ENCODE data around the gene RRP15.
"Not testable (repeated sequence)": the region's sequence is repeated elsewhere in the genome, so short reads cannot be mapped to it uniquely, and the experiment has no call there.

Gene RRP15

GRCh38 chr1:218297461-218297860, 12.4 kb downstream of the RRP15 start:
- DNase-seq (ENCODE audit: low spot score): no peak

- DNase-seq (ENCODE audit: low spot score): no peak
These were observed 12.8 kb downstream of the RRP15 start for GRCh38 chr1:218297867-218298266.

GRCh38 chr1:218298398-218298797, 13.3 kb downstream of the RRP15 start:
- DNase-seq (ENCODE audit: low spot score): no peak

- no peak for DNase-seq (ENCODE audit: low spot score)
These were observed 14.3 kb downstream of the RRP15 start for GRCh38 chr1:218299416-218299815.

- DNase-seq (ENCODE audit: low spot score): no peak
These were observed 16.1 kb downstream of the RRP15 start for GRCh38 chr1:218301217-218301616.

GRCh38 chr1:218302155-218302554, 17.1 kb downstream of the RRP15 start:
- DNase-seq (ENCODE audit: low spot score): no peak

GRCh38 chr1:218303176-218303879, 18.2 kb downstream of the RRP15 start:
- DNase-seq (ENCODE audit: low spot score): no peak

GRCh38 chr1:218304281-218305039, 19.4 kb downstream of the RRP15 start:
- DNase-seq (ENCODE audit: low spot score): no peak

DNA sequence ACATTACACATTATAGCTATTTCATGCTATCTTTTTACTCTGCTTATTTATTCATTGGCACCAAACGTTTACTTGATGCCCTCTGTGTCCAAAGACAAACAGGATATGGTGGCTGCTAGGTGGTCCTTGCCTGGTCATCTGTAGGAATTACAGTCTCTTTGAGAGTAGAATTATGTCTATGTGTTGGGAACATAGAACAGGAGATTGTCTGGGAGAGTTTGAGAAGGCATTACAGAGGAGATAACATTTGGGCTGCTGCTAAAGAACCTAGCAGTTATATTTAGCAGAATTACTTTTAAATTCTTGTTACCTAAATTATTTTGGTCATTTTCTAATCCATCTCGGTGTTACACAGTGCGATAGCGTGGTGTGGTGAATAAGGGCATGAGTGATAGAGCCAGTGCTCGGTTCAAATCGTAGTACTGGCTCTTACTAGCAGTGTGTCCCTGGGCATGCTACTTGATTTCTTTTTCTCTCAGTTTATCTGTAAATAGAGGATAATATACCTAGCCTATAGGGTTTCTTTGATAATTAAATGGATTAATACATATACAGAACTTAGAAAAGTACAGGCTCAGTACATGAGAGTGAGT, 20.5 kb downstream of the RRP15 start:
- no peak for DNase-seq (ENCODE audit: low spot score)

DNA sequence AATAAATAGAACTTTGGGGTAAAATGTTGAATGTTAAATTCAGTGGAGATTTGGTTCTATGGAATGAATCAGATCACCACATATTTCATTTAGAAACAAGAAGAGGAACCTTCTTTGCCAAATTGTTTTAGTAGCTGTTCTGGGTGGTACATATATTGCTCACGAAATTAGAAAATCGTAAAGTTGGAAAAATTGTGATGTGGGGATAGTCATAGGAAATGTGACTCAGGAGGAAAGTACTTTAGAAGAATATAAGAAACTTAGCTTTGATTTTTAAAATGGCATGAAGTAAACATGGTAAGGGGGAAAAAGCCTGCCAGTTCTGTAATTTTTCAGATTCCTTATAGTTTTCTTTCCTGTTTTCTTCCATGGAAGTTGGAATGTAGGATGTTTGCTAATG, 27.4 kb downstream of the RRP15 start:
- DNase-seq (ENCODE audit: low spot score): no peak

DNA sequence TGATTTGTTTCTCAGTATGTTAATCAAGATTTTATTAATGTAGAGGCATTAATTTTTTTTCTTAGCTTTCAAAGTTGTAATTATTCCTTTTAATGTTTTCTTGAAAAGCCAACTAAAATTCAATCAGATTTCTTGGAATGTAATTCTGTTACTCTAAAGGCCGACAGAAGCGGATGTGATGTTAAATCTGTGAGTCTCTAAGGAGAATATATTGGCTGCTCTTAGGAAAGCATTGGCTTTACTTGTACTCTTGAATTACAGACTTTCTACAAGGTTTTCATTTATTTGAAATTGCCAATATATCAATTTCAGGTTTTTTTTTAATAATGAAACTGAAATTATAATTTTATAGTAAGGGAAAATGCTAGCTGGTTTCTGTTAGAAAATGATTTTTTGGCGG, 29.2 kb downstream of the RRP15 start:
- DNase-seq (ENCODE audit: low spot score): no peak

DNA sequence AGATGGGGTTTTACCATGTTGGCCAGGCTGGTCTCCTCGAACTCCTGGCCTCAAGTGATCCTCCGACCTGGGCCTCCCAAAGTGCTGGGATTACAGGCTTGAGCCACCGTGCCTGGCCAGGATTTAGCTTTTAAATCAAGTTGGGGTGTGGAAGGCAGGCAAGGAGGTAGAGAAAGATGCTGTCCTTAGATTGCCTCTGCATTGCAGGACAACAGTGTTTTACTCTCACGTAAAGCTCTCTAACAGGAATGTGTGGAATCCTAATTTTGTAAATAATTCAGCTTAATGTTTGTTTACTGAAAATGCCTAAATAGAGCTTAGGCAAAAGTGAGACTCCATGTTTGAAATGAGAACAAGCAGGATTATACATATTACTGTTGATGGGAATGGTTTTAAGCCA, 30.5 kb downstream of the RRP15 start:
- no peak for DNase-seq (ENCODE audit: low spot score)

GRCh38 chr1:218317061-218317460, 32.0 kb downstream of the RRP15 start:
- DNase-seq (ENCODE audit: low spot score): no peak

- not testable (repeated sequence) for DNase-seq (ENCODE audit: low spot score)
These were observed 35.1 kb downstream of the RRP15 start for GRCh38 chr1:218320182-218320581.

- no peak for DNase-seq (ENCODE audit: low spot score)
These were observed 37.7 kb downstream of the RRP15 start for GRCh38 chr1:218322762-218323161.

GRCh38 chr1:218323568-218324225, 38.6 kb downstream of the RRP15 start:
- no peak for DNase-seq (ENCODE audit: low spot score)

DNA sequence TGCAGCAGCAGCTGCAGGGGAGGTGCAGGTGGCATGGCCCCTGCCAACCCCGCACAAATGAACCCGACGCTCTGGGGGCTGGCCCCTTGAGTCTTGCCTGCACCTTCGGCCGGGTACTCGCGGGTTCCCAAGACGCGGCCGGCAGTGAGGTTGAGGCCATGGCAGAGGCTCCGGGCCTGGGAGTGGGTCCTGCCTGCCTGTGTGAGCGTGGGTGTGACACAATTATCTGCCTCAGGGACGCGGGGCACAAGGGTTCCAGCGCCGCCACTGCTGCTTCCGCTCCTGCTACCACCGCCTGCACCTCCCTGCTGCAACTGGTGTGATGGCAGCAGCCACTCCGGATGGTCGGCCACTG, 39.1 kb downstream of the RRP15 start:
- DNase-seq (ENCODE audit: low spot score): no peak

DNA sequence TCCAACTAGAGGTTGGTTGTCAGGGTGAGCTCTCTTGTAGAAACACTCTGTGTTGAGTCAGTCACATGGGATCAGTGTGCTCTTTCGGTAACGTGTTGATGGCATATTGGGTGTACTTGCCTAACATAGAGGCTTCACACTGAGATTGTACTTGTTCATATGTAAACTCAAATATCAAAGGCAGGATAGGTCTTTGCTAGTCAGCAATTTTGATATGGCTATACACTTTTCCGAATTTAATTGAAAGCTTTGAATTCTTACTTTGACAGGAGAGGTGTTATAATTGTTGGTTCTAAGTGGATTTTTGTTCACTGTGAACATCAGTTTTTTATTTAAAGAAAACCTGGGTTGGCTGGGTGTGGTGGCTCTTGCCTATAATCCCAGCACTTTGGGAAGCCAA, 43.7 kb downstream of the RRP15 start:
- no peak for DNase-seq (ENCODE audit: low spot score)

DNA sequence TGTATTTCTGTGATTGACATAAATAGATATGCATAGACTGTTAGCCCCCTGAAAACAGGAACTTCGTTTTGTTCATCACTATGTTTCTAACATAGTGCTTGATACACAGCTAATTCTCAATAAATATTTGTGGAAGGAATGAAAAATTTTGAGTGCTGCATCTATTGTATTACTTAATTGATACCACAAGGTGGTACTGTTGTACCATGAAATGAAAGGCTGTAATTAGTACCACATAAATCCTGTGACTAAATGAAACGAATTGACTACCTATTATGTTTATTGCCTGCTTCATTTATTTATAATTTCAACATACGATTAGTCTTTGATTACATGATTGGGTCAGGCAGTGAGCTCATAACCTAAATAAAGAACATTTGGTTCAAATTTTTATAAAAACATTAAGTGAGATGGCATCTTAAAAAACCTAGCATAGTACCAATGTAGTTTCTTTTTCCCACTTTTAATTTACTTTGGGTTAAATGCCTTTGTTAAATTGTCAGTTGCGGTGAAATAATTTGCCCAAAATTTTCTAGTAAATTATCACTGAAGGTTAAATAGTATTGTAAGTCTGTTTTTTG, 45.0 kb downstream of the RRP15 start:
- no peak for DNase-seq (ENCODE audit: low spot score)

DNA sequence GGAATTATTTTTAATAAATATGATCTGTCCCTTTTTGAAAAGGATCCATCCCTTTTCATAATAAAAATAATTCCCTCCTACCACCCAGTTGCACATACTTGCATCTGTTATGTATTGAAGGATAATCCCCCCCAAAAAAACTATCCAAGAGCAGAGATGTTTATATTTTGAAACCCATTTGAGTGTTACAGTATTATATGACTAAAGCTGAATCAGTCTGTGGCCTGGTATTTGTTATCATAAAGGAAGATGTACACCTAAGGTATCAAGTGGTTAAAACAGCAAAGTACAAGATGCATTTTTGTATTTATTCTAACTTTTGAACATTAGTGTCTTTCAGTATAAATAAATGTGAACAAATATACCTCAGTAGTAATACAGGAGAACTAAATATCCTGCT, 47.3 kb downstream of the RRP15 start:
- no peak for DNase-seq (ENCODE audit: low spot score)

DNA sequence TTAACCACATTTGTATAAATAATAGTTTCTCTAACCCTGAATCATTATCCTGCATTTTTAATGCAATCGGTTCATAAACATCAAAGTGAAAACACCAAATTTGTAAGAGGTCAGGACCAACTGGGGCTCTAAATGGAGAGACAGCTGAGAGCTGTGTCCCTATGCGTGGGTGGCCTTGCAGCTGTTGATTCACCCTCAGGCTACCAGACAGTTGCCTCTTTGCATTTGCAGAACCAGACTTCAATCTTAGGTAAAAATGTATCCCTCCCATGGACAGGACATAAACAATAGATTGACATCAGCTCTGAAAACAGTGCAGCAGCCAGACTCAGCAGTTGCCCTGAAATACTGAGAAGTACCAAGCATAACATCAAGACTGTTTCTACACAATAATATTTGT, 51.2 kb downstream of the RRP15 start:
- DNase-seq (ENCODE audit: low spot score): no peak

DNA sequence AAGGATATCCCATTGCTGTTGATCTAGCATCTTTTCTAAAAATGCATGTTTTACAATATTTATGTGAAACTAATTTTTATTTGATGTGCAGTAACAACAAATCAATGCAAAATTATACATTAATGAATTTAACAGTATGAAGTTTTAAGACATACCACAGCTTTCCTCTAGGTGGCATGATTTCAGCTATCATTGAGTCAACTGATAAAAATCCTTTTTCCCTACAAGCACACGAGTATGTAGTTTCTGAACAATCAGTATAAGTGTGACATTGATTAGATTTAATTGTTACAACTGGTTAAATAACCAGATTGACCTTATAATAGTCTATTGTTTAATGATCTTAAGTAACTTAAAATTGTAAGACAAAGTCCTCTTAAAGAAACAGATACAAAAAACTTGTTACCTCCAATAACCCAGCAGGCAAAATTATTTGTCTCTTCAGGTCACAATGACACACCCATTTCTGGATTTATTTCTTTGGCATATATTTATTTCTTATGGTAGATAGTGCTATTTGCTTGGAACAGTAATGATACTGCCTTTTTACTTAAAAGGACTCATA, 54.3 kb downstream of the RRP15 start:
- DNase-seq (ENCODE audit: low spot score): no peak
